Omental fat pad (tissue), 4 donors: Measurements from ENCODE around the gene FAAH2. TPM values are rescaled to one million over a fixed set of nuclear protein-coding genes. Genes with fewer than 3 reads are reported as not detected.
"Not testable (repeated sequence)": the region's sequence is repeated elsewhere in the genome, so short reads cannot be mapped to it uniquely, and the experiment has no call there.

Experiments
- ATAC-seq: fragments of 150-250 bp; one replicate; pipeline ENCODE4 v1.9.1; 2016; ENCODE audit warnings: mild to moderate bottlenecking, moderate library complexity; ENCODE audit not compliant: low FRiP score
- DNase-seq: peaks from one replicate; pipeline ENCODE4 v3.0.0-alpha.2; 2019; ENCODE audit warnings: low spot score
- CTCF ChIP-seq, 3 donors: fragments of 450-650 bp; IDR thresholded peaks; one replicate each; pipeline ENCODE4 v1.5.1; 2016 to 2017; ENCODE audit warnings: antibody characterized with exemption in 3 of 3, mild to moderate bottlenecking in 3 of 3, moderate library complexity in 2 of 3
- total RNA-seq, 4 donors: library from RNA; depleted of rRNA; stranded (reverse); fragments of >200 nt; gene quantifications; one replicate each; pipeline ENCODE4 v1.1.0, GENCODE V29; 2016

Gene FAAH2
- total RNA-seq, 4 donors from 2014 or later = 0.79 to 8.4 (median 2.3) TPM

DNA sequence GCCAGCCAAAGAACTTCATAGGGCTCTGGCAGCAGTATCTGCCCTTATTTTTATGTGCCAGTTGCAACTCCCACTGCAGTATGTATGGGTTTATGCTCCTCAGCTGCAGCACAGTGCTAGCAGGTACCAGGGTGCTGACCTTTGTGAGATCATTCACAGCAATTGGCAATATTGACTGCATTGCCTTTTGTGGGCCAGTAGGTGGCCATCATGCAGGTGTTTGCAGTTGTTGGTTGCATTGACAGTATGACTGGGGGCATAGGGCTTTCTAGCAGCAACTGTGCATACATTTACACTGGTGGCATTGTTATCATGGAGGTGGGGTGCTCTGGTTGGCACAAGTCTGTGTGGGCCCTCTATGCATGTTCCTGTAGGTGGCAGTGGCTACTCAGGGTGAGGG, 42.5 kb downstream of the FAAH2 start:
- no peak for ATAC-seq
- no peak for TF ChIP-seq CTCF (IDR thresholded peaks at IDR 0.05)
- DNase-seq = no peak

GRCh38 chrX:57335790-57336189, 49.3 kb downstream of the FAAH2 start:
- not testable (repeated sequence) for ATAC-seq, DNase-seq

GRCh38 chrX:57353472-57354132, 67.1 kb downstream of the FAAH2 start:
- ATAC-seq = no peak
- no peak for TF ChIP-seq CTCF (IDR thresholded peaks at IDR 0.05)
- no peak for DNase-seq

DNA sequence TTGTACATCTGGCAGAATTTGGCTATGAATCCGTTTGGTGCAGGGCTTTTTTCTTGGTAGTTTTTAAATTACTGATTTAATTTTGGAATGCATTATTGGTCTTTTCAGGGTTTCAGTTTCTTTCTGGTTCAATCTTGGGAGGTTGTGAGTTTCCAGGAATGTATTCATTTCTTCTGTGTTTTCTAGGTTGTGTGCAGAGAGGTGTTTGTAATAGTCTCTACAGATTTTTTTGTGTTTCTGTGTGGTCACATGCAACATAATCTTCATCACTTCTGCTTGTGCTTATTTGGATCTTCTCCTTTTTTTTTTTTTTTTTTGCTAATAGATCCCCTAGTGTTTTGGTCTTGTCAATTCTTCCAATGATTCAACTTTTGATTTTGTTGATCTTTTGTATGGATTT, 77.6 kb downstream of the FAAH2 start:
- ATAC-seq (no peak), DNase-seq (no peak)
- no peak for TF ChIP-seq CTCF (IDR thresholded peaks at IDR 0.05)

GRCh38 chrX:57366430-57366829, 79.9 kb downstream of the FAAH2 start:
- ATAC-seq (no peak), DNase-seq (no peak)
- no peak for TF ChIP-seq CTCF (IDR thresholded peaks at IDR 0.05)

DNA sequence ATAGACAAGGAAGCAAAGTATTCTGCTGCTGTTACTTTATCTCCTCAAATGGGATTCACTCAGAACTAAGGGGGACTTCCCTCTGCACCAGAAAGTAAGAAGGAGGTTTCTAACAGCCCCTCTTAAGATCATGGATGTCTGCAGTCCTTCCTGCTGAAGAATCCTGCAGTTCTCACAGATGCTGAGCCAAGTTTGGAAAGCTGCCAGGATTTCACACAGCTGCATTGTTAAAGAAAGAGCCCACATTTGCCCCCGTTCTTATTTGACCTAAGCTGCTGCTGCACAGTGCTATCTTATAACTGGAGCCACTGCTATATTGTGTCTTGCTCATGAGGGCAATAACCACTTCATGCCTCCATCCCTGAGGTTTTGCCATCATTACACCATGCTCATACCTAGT, 81.1 kb downstream of the FAAH2 start:
- no peak for TF ChIP-seq CTCF (IDR thresholded peaks at IDR 0.05)
- DNase-seq (no peak), ATAC-seq (no peak)

- DNase-seq (no peak), ATAC-seq (no peak)
Measured at GRCh38 chrX:57368158-57368557, 81.7 kb downstream of the FAAH2 start.

More at GRCh38 chrX:57368158-57368557, 81.7 kb downstream of the FAAH2 start:
- no peak for TF ChIP-seq CTCF (IDR thresholded peaks at IDR 0.05)
